ENCODE results near the gene EIF1. TPM values are rescaled to one million over a fixed set of nuclear protein-coding genes. Genes with fewer than 3 reads are reported as not detected.

EIF1 gene
- total and polyA plus RNA-seq, 2 donors (not counting 3 experiments of a cell fraction or from before 2014, with no cell fraction given): 168 to 814 TPM

DNA sequence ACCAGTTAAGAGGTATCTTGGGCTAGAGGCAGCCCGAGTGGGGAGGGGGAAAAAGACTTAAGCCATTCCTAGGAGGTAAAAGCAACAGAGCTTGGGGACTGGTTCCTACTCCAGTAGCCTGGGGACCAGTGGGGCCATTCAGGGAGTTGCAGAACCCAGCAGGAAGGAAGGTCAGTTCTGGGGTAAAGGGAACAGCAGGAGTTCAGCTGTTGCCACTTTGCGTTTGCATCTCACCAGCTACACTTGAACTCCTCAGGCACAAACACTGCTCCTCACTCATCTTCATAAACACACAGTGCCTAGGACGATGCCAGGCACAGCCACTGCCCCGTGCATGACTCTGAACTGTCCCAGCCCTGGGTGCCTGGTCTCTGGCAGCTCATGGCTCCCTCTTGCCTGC lies 41.8 kb downstream of the EIF1 start:
- H3K27ac ChIP-seq (ENCODE audit: insufficient read depth, low read depth, low read length): no peak overlapping the region
- peaks cover 2% of the 10 kb centered on the region for H3K4me1 ChIP-seq (ENCODE audit: control insufficient read depth, extremely low read depth, insufficient read depth, low read length)
- H3K9me3 ChIP-seq (replicated peaks; ENCODE audit: control insufficient read depth, insufficient read depth, low read length): no peaks in the 10 kb centered on the region
- no peaks in the 10 kb centered on the region for H3K9me1 ChIP-seq (replicated peaks; ENCODE audit: control insufficient read depth, extremely low read depth, insufficient read depth, low read length)
- H2AFZ ChIP-seq (ENCODE audit: low read depth, low read length): no peak overlapping the region
- H3K27me3 ChIP-seq (ENCODE audit: control insufficient read depth in 2 of 2, insufficient read depth in 2 of 2, low read length in 2 of 2): peaks cover 32 to 39% of the 10 kb centered on the region in 2 experiments
- CTCF ChIA-PET: interaction anchor here (1.7 kb wide), 1 partner anchor 9 kb away, joined by 5 read pairs; no protein-coding TSS in a partner anchor
- POLR2A ChIA-PET: no interaction called here
- TF ChIP-seq, protein P1, sequence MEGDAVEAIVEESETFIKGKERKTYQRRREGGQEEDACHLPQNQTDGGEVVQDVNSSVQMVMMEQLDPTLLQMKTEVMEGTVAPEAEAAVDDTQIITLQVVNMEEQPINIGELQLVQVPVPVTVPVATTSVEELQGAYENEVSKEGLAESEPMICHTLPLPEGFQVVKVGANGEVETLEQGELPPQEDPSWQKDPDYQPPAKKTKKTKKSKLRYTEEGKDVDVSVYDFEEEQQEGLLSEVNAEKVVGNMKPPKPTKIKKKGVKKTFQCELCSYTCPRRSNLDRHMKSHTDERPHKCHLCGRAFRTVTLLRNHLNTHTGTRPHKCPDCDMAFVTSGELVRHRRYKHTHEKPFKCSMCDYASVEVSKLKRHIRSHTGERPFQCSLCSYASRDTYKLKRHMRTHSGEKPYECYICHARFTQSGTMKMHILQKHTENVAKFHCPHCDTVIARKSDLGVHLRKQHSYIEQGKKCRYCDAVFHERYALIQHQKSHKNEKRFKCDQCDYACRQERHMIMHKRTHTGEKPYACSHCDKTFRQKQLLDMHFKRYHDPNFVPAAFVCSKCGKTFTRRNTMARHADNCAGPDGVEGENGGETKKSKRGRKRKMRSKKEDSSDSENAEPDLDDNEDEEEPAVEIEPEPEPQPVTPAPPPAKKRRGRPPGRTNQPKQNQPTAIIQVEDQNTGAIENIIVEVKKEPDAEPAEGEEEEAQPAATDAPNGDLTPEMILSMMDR (IDR thresholded peaks at IDR 0.05; ENCODE audit: extremely low read depth in 1 of 2, insufficient read depth in 1 of 2, low read depth in 1 of 2, low read length in 2 of 2): no peak
- TF ChIP-seq GATA2 (IDR thresholded peaks at IDR 0.05; ENCODE audit: insufficient read depth, insufficient read length, low read depth, low read length) (no peak), FOS (IDR thresholded peaks at IDR 0.05; ENCODE audit: borderline replicate concordance, insufficient read depth, low read length) (no peak), MYC (IDR thresholded peaks at IDR 0.05; ENCODE audit: low read depth, low read length) (no peak), POLR2A (IDR thresholded peaks at IDR 0.05; ENCODE audit: low read depth, low read length) (no peak), JUN (IDR thresholded peaks at IDR 0.05; ENCODE audit: borderline replicate concordance, insufficient read depth, insufficient read length, low read depth) (no peak), POLR2AphosphoS5 (IDR thresholded peaks at IDR 0.05; ENCODE audit: insufficient read depth, low read depth, low read length) (no peak), EZH2 (IDR thresholded peaks at IDR 0.05; ENCODE audit: borderline replicate concordance, low read depth, low read length, severe bottlenecking) (no peak)
- TF ChIP-seq, protein P2, sequence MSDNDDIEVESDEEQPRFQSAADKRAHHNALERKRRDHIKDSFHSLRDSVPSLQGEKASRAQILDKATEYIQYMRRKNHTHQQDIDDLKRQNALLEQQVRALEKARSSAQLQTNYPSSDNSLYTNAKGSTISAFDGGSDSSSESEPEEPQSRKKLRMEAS (IDR thresholded peaks at IDR 0.05; ENCODE audit: insufficient read depth, insufficient read length): no peak
- no peak overlapping the region for H3K9ac ChIP-seq (replicated peaks; ENCODE audit: extremely low read depth, insufficient read depth, low read length)
- no peaks in the 10 kb centered on the region for H3K36me3 ChIP-seq (ENCODE audit: control insufficient read depth in 2 of 2, extremely low read depth in 1 of 2, insufficient read depth in 2 of 2, low read length in 2 of 2)
- H3K4me2 ChIP-seq (ENCODE audit: insufficient read depth, low read length): no peak overlapping the region
- H4K20me1 ChIP-seq (replicated peaks; ENCODE audit: control insufficient read depth, extremely low read depth, insufficient read depth, low read length): no peaks in the 10 kb centered on the region
- dilution Hi-C loops (cut with MboI; ENCODE audit: extremely low pct_ligation_motif_present, low sequenced_read_pairs): no loop called here
- DNase-seq (ENCODE audit: low read depth, low spot score): no peak
- H3K4me3 ChIP-seq (replicated peaks in 1 of 3; ENCODE audit: insufficient read depth in 1 of 3, low read depth in 1 of 3, low read length in 3 of 3): no peak overlapping the region
- intact Hi-C loops (cut with micrococcal nuclease): no loop called here
- FAIRE-seq: no peak
- no peaks in the 10 kb centered on the region for H3K79me2 ChIP-seq (ENCODE audit: control insufficient read depth, insufficient read depth, low read length)
- no TSS peak for BruUV-seq (replicated peaks)

All from endothelial cell of umbilical vein (primary cell).